HCT116 (cell line): ENCODE measurements around the gene UVRAG. TPM values are rescaled to one million over a fixed set of nuclear protein-coding genes. Genes with fewer than 3 reads are reported as not detected.

Source experiments
- ATAC-seq: fragments of 200-7000 bp; cut with Tn5 transposase; 2 replicates; pipeline ENCODE4 v1.9.1; 2020; ENCODE audit warnings: mild to moderate bottlenecking, moderate library complexity
- BruUV-seq: library from RNA; stranded (reverse); fragments of 400-500 nt; replicated peaks from 2 replicates; lab custom pipeline; 2021; lab: Mats Ljungman, UMichigan
- CTCF ChIA-PET: fragments of 300-600 bp; sonication (Branson Sonifier 250); formaldehyde crosslinking; loops from one replicate; lab custom pipeline; 2021; ENCODE audit warnings: antibody characterized with exemption; lab: Charles Lee
- POLR2A ChIA-PET: fragments of 300-600, 350-600 bp; sonication (Branson Sonifier 250); formaldehyde crosslinking; loops from one replicate; lab custom pipeline; 2021; ENCODE audit warnings: antibody characterized with exemption; lab: Charles Lee
- RAD21 ChIA-PET, 2 experiments: fragments of 300-600 bp; sonication (Branson Sonifier 250); formaldehyde crosslinking; loops; one replicate each; lab custom pipeline; 2023; ENCODE audit warnings: low total read pairs in 2 of 2; ENCODE audit not compliant: uncharacterized antibody in 2 of 2, unreplicated experiment in 2 of 2, low non-redundant PET in 1 of 2; lab: Charles Lee
- DNase-seq: peaks from one replicate; pipeline ENCODE4 v3.0.0-alpha.2; 2010; ENCODE audit warnings: low read depth, low spot score
- H2AFZ ChIP-seq: fragments of 200-600 bp; shearing (Covaris generic), sonication (generic); 2 replicates; pipeline ENCODE4 v1.6.1; 2017; ENCODE audit warnings: low read depth, mixed run types, mixed read lengths, antibody characterized with exemption, low read length; ENCODE audit not compliant: poor library complexity, severe bottlenecking
- H3K27ac ChIP-seq: 2 replicates; pipeline ENCODE4 v1.5.1; 2012; ENCODE audit warnings: low read depth, low read length
- H3K27me3 ChIP-seq: fragments of 200-600 bp; sonication (generic); 2 replicates; pipeline ENCODE4 v1.6.1; 2016; ENCODE audit warnings: mixed run types, low read length, mixed read lengths; ENCODE audit not compliant: insufficient read depth
- H3K36me3 ChIP-seq, 2 experiments: fragments of 200-500 bp in 1 of 2; fragments of 200-600 bp in 1 of 2; sonication (Bioruptor generic) in 1 of 2; sonication (generic) in 1 of 2; 2 replicates each; pipeline versions ENCODE4 v1.5.1 to v1.6.1; 2014 to 2016; ENCODE audit warnings: low read length in 2 of 2, inconsistent platforms in 1 of 2, mixed read lengths in 1 of 2, mixed run types in 1 of 2; ENCODE audit not compliant: insufficient read depth in 2 of 2, control insufficient read depth in 1 of 2
- H3K4me1 ChIP-seq, 2 experiments: fragments of 200-600 bp in 1 of 2; sonication (generic) in 1 of 2; 2 replicates each; pipeline versions ENCODE4 v1.5.1 to v1.6.1; 2012 to 2017; ENCODE audit warnings: low read length in 2 of 2, inconsistent platforms in 1 of 2, mild to moderate bottlenecking in 1 of 2, mixed read lengths in 1 of 2, mixed run types in 1 of 2, moderate library complexity in 1 of 2; ENCODE audit not compliant: insufficient read depth in 2 of 2, control insufficient read depth in 1 of 2
- H3K4me2 ChIP-seq: fragments of 200-600 bp; sonication (generic); 2 replicates; pipeline ENCODE4 v1.6.1; 2017; ENCODE audit warnings: mixed run types, low read length, mixed read lengths
- H3K4me3 ChIP-seq, 2 experiments: fragments of 200-600 bp in 1 of 2; sonication (generic) in 1 of 2; replicated peaks in 1 of 2; 2 replicates each; pipeline ENCODE4 v1.5.1; 2011 to 2016; ENCODE audit warnings: low read length in 2 of 2, control low read depth in 1 of 2, low read depth in 1 of 2, mild to moderate bottlenecking in 1 of 2, mixed read lengths in 1 of 2, mixed run types in 1 of 2
- H3K79me2 ChIP-seq: fragments of 200-600 bp; sonication (generic); 2 replicates; pipeline ENCODE4 v1.6.1; 2017; ENCODE audit warnings: mild to moderate bottlenecking, mixed run types, low read length, moderate library complexity, mixed read lengths; ENCODE audit not compliant: insufficient read depth
- H3K9ac ChIP-seq: fragments of 200-600 bp; sonication (generic); 2 replicates; pipeline ENCODE4 v1.6.1; 2016; ENCODE audit warnings: low read length, mixed read lengths
- H3K9me2 ChIP-seq: fragments of 200-600 bp; sonication (generic), shearing (Covaris generic); 2 replicates; pipeline ENCODE4 v1.6.1; 2017; ENCODE audit warnings: mixed run types, mild to moderate bottlenecking, moderate library complexity; ENCODE audit not compliant: insufficient read depth
- H3K9me3 ChIP-seq, 2 experiments: fragments of 200-500 bp in 1 of 2; fragments of 200-600 bp in 1 of 2; sonication (Bioruptor generic) in 1 of 2; sonication (generic) in 1 of 2; 2 replicates each; pipeline ENCODE4 v1.6.1; 2014 to 2017; ENCODE audit warnings: low read length in 2 of 2, mixed read lengths in 2 of 2, inconsistent platforms in 1 of 2, low read depth in 1 of 2, mild to moderate bottlenecking in 1 of 2, mixed run types in 1 of 2, moderate library complexity in 1 of 2; ENCODE audit not compliant: control insufficient read depth in 1 of 2, insufficient read depth in 1 of 2
- H4K20me1 ChIP-seq: fragments of 200-600 bp; sonication (generic), shearing (Covaris generic); 2 replicates; pipeline ENCODE4 v1.6.1; 2017; ENCODE audit warnings: mixed run types, mild to moderate bottlenecking, moderate library complexity; ENCODE audit not compliant: insufficient read depth
- FOSL1 ChIP-seq: IDR thresholded peaks from 2 replicates; pipeline ENCODE4 v1.6.1; 2012; ENCODE audit warnings: low read depth
- RAD21 ChIP-seq: IDR thresholded peaks from 2 replicates; pipeline ENCODE4 v1.6.1; 2012; ENCODE audit warnings: low read depth, mild to moderate bottlenecking
- SIN3A ChIP-seq: IDR thresholded peaks from 2 replicates; pipeline ENCODE4 v1.6.1; 2012; ENCODE audit warnings: low read depth
- SP1 ChIP-seq: IDR thresholded peaks from 2 replicates; pipeline ENCODE4 v1.6.1; 2012; ENCODE audit warnings: low read depth
- intact Hi-C: fragments of 100-400 bp; cut with micrococcal nuclease; formaldehyde crosslinking; loops from 2 replicates; pipeline ENCODE4 v1.10.0; 2022
- total RNA-seq: library from RNA; stranded (reverse); gene quantifications from one replicate; pipeline ENCODE4 v1.2.1, GENCODE V29; 2021; ENCODE audit not compliant: unreplicated experiment
- TF ChIP-seq, protein P1 (sequence below): IDR thresholded peaks from 2 replicates; pipeline ENCODE4 v1.6.1; 2012

Gene UVRAG
- total RNA-seq, 1 experiment from 2014 or later: 12.3 TPM

DNA sequence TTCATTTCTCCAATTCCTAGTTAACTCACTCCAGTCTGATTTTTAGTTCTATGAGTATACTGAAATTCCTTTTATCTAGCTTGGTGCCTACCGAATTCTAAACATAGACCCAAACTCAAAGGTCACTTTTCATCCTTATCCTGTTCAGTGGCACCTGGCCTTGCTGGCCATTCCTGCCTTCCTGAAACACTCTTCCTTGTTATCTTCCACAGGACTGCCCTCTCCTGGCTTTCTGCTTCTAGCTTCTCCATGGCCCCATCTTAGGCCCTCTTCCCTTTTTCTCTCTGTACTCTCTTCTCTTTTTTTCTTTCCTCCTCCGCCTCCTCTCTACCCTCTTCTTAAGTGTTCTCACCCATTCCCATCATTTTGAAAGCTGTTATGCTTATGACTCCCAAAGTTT, 304.0 kb downstream of the UVRAG start:
- H3K9ac ChIP-seq: no peak overlapping the region
- no peaks in the 10 kb centered on the region for H3K27me3 ChIP-seq
- no peak overlapping the region for H3K4me2 ChIP-seq
- ChIA-PET RAD21 (interaction anchor here in 1 of 2 experiments (0.7 kb wide), 1 partner anchor 239 kb away, joined by 3 read pairs; no protein-coding TSS in a partner anchor), CTCF (no interaction called here), POLR2A (no interaction called here)
- H3K36me3 ChIP-seq: no peaks in the 10 kb centered on the region
- peak; percentile 18; the same call in 1 of the 2 replicates for TF ChIP-seq RAD21
- TF ChIP-seq SIN3A: no peak
- H4K20me1 ChIP-seq: no peaks in the 10 kb centered on the region
- H3K9me3 ChIP-seq: no peaks in the 10 kb centered on the region
- no TSS peak for BruUV-seq
- H2AFZ ChIP-seq: no peak overlapping the region
- H3K4me3 ChIP-seq: no peak overlapping the region
- DNase-seq (no peak), ATAC-seq (no peak)
- no peaks in the 10 kb centered on the region for H3K9me2 ChIP-seq
- no peaks in the 10 kb centered on the region for H3K4me1 ChIP-seq
- intact Hi-C loops: no loop called here
- no peaks in the 10 kb centered on the region for H3K79me2 ChIP-seq
- no peak overlapping the region for H3K27ac ChIP-seq

DNA sequence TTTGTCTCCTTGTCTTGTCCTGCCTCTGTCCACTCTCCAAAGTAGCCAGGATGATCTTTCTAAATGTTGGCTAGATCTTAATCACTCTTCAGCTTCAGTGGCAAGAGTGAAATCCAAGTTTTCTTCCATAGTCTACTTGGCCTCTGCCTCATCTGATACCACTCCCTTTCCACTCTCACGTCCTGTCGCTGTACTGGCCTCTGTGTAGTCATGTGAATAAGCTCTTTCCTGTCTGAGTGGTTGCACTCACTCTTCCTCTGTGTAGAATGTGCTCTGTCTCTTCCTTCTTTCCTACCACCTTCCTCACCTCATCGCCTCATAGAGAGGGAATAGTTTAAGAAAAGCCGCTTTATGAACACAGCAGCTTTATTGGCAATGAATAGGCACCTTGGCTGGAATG, 304.8 kb downstream of the UVRAG start:
- Histone ChIP-seq H4K20me1 (no peaks in the 10 kb centered on the region), H3K9me2 (no peaks in the 10 kb centered on the region), H3K4me3 (no peak overlapping the region), H3K9me3 (no peaks in the 10 kb centered on the region), H2AFZ (no peak overlapping the region), H3K27me3 (no peaks in the 10 kb centered on the region), H3K4me1 (no peaks in the 10 kb centered on the region), H3K36me3 (no peaks in the 10 kb centered on the region), H3K79me2 (no peaks in the 10 kb centered on the region), H3K27ac (no peak overlapping the region), H3K9ac (no peak overlapping the region), H3K4me2 (no peak overlapping the region)
- intact Hi-C loops: no loop called here
- ChIA-PET CTCF (no interaction called here), RAD21 (interaction anchor here in 1 of 2 experiments (0.7 kb wide), 1 partner anchor 239 kb away, joined by 3 read pairs; no protein-coding TSS in a partner anchor), POLR2A (no interaction called here)
- TF ChIP-seq FOSL1 (no peak), SP1 (no peak)
- TF ChIP-seq, protein P1, sequence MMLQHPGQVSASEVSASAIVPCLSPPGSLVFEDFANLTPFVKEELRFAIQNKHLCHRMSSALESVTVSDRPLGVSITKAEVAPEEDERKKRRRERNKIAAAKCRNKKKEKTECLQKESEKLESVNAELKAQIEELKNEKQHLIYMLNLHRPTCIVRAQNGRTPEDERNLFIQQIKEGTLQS: no peak
- ATAC-seq: no peak
- DNase-seq: no peak
- BruUV-seq: no TSS peak
